K562 (cell line): Measurements from ENCODE around the gene UBE2L5. TPM values are rescaled to one million over a fixed set of nuclear protein-coding genes. Genes with fewer than 3 reads are reported as not detected.

Experiments used
- CC2D1A ChIP-seq: fragments of 450-650 bp; IDR thresholded peaks from 2 replicates; pipeline ENCODE4 v1.6.1; 2017; ENCODE audit warnings: mild to moderate bottlenecking
- FOXA3 ChIP-seq, 2 experiments: fragments of 450-650 bp in 1 of 2; sonication (generic) in 1 of 2; formaldehyde crosslinking; IDR thresholded peaks in 1 of 2; conservative IDR thresholded peaks in 1 of 2; 2 replicates each; pipeline versions ENCODE4 v1.4.0 to v1.8.0; 2020 to 2022; ENCODE audit warnings: mild to moderate bottlenecking in 2 of 2, missing genetic modification reagents in 1 of 2
- NR3C1 ChIP-seq: sonication (generic); formaldehyde crosslinking; IDR thresholded peaks from 2 replicates; pipeline ENCODE4 v1.8.1; 2022; ENCODE audit warnings: missing genetic modification reagents
- POLR2G ChIP-seq: fragments of 200-400 bp; formaldehyde crosslinking; IDR thresholded peaks from 2 replicates; pipeline ENCODE4 v1.6.1; 2017; ENCODE audit warnings: low read depth, mild to moderate bottlenecking, antibody characterized with exemption, low read length, moderate library complexity
- SAFB ChIP-seq: fragments of 200-400 bp; formaldehyde crosslinking; IDR thresholded peaks from 2 replicates; pipeline ENCODE4 v1.6.1; 2017; ENCODE audit warnings: low read depth, low read length, borderline replicate concordance
- SMC3 ChIP-seq: conservative IDR thresholded peaks from 2 replicates; pipeline ENCODE4 v1.6.1; 2011; ENCODE audit warnings: low read depth, low read length, improper control_type of control experiment; ENCODE audit not compliant: insufficient read depth
- U2AF2 ChIP-seq: fragments of 200-400 bp; formaldehyde crosslinking; optimal IDR thresholded peaks from 2 replicates; pipeline ENCODE3; 2017; ENCODE audit warnings: low read depth, mild to moderate bottlenecking, low read length
- ZNF263 ChIP-seq: sonication (generic); formaldehyde crosslinking; IDR thresholded peaks from 2 replicates; pipeline ENCODE4 v1.8.0; 2022; ENCODE audit warnings: mild to moderate bottlenecking, missing genetic modification reagents, borderline replicate concordance
- polyA plus RNA-seq, 8 experiments: library from polyadenylated mRNA; depleted of rRNA in 4 of 8; stranded (reverse) in 5 of 8; unstranded in 3 of 8; fragments of >200 nt; fragmentation: Nextera tagmentation in 2 of 8; fragmentation: Illumina TruSeq in 1 of 8; extraction: Ambion mirVana in 2 of 8; extraction: Trizol in 1 of 8; gene quantifications; 2 replicates each; pipeline versions ENCODE4 v1.2.1 to v1.2.3, GENCODE V29; 2011 to 2014; ENCODE audit warnings: inconsistent platforms in 1 of 8, missing spikeins in 1 of 8
- total RNA-seq, 7 experiments: library from RNA; depleted of rRNA in 6 of 7; stranded (reverse); fragments of >200 nt in 6 of 7; fragmentation: Illumina TruSeq in 2 of 7; extraction: Trizol in 2 of 7; gene quantifications; 2 replicates each; pipeline versions ENCODE4 v1.2.1 to v1.2.3, GENCODE V29; 2011 to 2021; ENCODE audit warnings: low replicate concordance in 1 of 7
- TF ChIP-seq, protein P1 (sequence below): sonication (generic); formaldehyde crosslinking; IDR thresholded peaks from 2 replicates; pipeline ENCODE4 v1.9.0; 2022; ENCODE audit warnings: mild to moderate bottlenecking, missing genetic modification reagents
- TF ChIP-seq, protein P2 (sequence below): IDR thresholded peaks from 2 replicates; pipeline ENCODE4 v1.6.1; 2011; ENCODE audit warnings: borderline replicate concordance, low read depth, mild to moderate bottlenecking, moderate library complexity, low read length; ENCODE audit not compliant: insufficient read depth, poor library complexity, severe bottlenecking
- TF ChIP-seq, protein P3 (sequence below): sonication (generic); formaldehyde crosslinking; IDR thresholded peaks from 2 replicates; pipeline ENCODE4 v1.8.0; 2023; ENCODE audit warnings: mild to moderate bottlenecking, missing genetic modification reagents

Gene UBE2L5
- total and polyA plus RNA-seq, 9 of the 15 experiments (the other 6 are each of a cell fraction or from before 2014, with no cell fraction given): 0.22 to 1.5 (median 0.86) TPM; not detected in 6

DNA sequence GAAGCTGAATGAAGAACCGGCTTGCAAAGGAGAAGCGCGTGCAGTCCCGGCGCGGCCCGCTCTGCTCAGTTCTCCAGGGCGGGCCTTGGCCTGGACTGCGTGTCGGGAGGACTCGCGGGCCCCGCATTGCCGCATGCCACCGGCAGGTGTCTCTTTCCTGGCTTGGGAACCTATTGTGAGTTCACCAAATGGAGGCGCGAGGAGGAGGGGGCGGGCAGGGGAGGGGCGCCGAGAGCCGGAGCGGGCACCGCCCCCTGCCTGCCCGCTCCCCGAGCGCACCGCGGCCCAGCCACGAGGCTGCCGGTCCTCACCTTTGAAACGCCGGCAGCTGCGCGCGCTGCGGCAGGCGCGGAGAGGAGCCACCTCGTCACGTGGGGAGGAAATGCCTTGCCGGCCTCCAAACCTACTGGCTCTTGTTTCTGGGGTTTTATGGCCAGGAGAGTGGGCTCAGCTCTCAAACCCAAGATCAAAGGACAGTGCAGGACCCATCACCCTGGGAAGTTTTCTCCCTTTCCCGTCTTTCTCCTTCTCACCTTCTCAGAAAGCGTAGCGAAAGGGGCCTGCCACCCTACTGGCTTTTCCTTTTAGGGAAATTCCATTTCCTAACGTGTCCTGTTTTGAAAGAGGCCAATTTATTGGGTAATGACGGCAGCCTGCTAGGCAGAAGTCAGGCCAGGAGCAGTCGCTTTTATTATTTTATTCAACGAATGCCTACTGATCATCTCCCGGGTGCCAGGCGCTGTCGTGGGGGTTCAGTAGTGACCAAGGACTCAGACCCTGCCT lies 13.8 kb upstream of the UBE2L5 start (continued):
- TF ChIP-seq ZNF263 (CRISPR knock-in tag): peak; percentile 77
- TF ChIP-seq, protein P1, sequence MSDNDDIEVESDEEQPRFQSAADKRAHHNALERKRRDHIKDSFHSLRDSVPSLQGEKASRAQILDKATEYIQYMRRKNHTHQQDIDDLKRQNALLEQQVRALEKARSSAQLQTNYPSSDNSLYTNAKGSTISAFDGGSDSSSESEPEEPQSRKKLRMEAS (CRISPR knock-in tag): peak; percentile 98
- no peak for TF ChIP-seq SAFB
- TF ChIP-seq, protein P2, sequence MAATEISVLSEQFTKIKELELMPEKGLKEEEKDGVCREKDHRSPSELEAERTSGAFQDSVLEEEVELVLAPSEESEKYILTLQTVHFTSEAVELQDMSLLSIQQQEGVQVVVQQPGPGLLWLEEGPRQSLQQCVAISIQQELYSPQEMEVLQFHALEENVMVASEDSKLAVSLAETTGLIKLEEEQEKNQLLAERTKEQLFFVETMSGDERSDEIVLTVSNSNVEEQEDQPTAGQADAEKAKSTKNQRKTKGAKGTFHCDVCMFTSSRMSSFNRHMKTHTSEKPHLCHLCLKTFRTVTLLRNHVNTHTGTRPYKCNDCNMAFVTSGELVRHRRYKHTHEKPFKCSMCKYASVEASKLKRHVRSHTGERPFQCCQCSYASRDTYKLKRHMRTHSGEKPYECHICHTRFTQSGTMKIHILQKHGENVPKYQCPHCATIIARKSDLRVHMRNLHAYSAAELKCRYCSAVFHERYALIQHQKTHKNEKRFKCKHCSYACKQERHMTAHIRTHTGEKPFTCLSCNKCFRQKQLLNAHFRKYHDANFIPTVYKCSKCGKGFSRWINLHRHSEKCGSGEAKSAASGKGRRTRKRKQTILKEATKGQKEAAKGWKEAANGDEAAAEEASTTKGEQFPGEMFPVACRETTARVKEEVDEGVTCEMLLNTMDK: peak; percentile 4
- TF ChIP-seq NR3C1 (CRISPR knock-in tag): peak; percentile 91
- no peak for TF ChIP-seq U2AF2
- TF ChIP-seq FOXA3 (CRISPR knock-in tag; conservative IDR thresholded peaks at IDR 0.05 in 1 of 2, IDR thresholded peaks at IDR 0.05 in 1 of 2): peak in 1 of 2 experiments; percentile 71; a peak in 1 of 4 replicates
- TF ChIP-seq SMC3: 0 out of 2 replicates have a peak, but pooled peaks have one; percentile 19
- TF ChIP-seq, protein P3, sequence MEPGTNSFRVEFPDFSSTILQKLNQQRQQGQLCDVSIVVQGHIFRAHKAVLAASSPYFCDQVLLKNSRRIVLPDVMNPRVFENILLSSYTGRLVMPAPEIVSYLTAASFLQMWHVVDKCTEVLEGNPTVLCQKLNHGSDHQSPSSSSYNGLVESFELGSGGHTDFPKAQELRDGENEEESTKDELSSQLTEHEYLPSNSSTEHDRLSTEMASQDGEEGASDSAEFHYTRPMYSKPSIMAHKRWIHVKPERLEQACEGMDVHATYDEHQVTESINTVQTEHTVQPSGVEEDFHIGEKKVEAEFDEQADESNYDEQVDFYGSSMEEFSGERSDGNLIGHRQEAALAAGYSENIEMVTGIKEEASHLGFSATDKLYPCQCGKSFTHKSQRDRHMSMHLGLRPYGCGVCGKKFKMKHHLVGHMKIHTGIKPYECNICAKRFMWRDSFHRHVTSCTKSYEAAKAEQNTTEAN (CRISPR knock-in tag): peak; percentile 42; the same call in 1 of the 2 replicates
- TF ChIP-seq POLR2G: peak; percentile 61
- TF ChIP-seq CC2D1A: no peak
